GM12878 (cell line): Measurements from ENCODE around the gene CSNK1G3. TPM values are rescaled to one million over a fixed set of nuclear protein-coding genes. Genes with fewer than 3 reads are reported as not detected.

Source experiments
- ATAC-seq: fragments of 200-7000 bp; cut with Tn5 transposase; 3 replicates; pipeline ENCODE4 v1.9.1; 2020; ENCODE audit warnings: mild to moderate bottlenecking, moderate library complexity
- BruUV-seq: library from RNA; stranded (reverse); fragments of 400-500 nt; replicated peaks from 2 replicates; lab custom pipeline; 2021; lab: Mats Ljungman, UMichigan
- CTCF ChIA-PET: fragments of 300-600 bp; sonication (Branson Sonifier 250); formaldehyde crosslinking; extraction: SDS; loops from one replicate; lab custom pipeline; 2021; ENCODE audit warnings: inconsistent platforms; lab: Yijun Ruan, JAX
- POLR2A ChIA-PET: fragments of 350-600 bp; formaldehyde crosslinking; extraction: SDS; loops from one replicate; lab custom pipeline; 2021; ENCODE audit warnings: inconsistent platforms; lab: Charles Lee
- RAD21 ChIA-PET: fragments of 300-600 bp; sonication (Branson Sonifier 250); formaldehyde crosslinking; loops from one replicate; lab custom pipeline; 2023; ENCODE audit warnings: antibody characterized with exemption; ENCODE audit not compliant: unreplicated experiment; lab: Charles Lee
- SMC1A ChIA-PET: fragments of 300-600 bp; sonication (Branson Sonifier 250); formaldehyde crosslinking; loops from one replicate; lab custom pipeline; 2023; ENCODE audit not compliant: unreplicated experiment, uncharacterized antibody; lab: Charles Lee
- DNase-seq: peaks from one replicate; pipeline ENCODE4 v3.0.0-alpha.2; 2011; ENCODE audit warnings: low read depth, low spot score
- FAIRE-seq: peaks from 3 replicates; lab custom pipeline; 2011; peaks lifted over from hg19 to GRCh38; lab: Jason Lieb, UNC
- H2AFZ ChIP-seq: 2 replicates; pipeline ENCODE4 v1.6.0; 2011; ENCODE audit warnings: low read depth, low read length, control low read depth; ENCODE audit not compliant: control insufficient read depth
- H3K27ac ChIP-seq: 2 replicates; pipeline ENCODE4 v1.5.1; 2011; ENCODE audit warnings: control low read depth; ENCODE audit not compliant: control insufficient read depth, insufficient read depth
- H3K27me3 ChIP-seq, 2 experiments: replicated peaks in 1 of 2; 2 replicates each; pipeline versions ENCODE4 v1.6.0 to v1.6.1; 2011; ENCODE audit warnings: low read length in 1 of 2; ENCODE audit not compliant: control insufficient read depth in 2 of 2, insufficient read depth in 2 of 2
- H3K36me3 ChIP-seq, 2 experiments: 2 replicates each; pipeline ENCODE4 v1.5.1; 2011; ENCODE audit warnings: low read length in 1 of 2; ENCODE audit not compliant: control insufficient read depth in 2 of 2, insufficient read depth in 2 of 2
- H3K4me1 ChIP-seq: 2 replicates; pipeline ENCODE4 v1.6.1; 2011; ENCODE audit warnings: mild to moderate bottlenecking, low read length, moderate library complexity, mixed read lengths; ENCODE audit not compliant: control insufficient read depth, insufficient read depth
- H3K4me2 ChIP-seq: 2 replicates; pipeline ENCODE4 v1.6.0; 2011; ENCODE audit warnings: control low read depth; ENCODE audit not compliant: control insufficient read depth, insufficient read depth
- H3K4me3 ChIP-seq: fragments of 200-600 bp; sonication (generic); 2 replicates; pipeline ENCODE4 v1.5.1; 2016
- H3K79me2 ChIP-seq: 2 replicates; pipeline ENCODE4 v1.6.0; 2011; ENCODE audit warnings: low read length; ENCODE audit not compliant: control insufficient read depth, insufficient read depth
- H3K9ac ChIP-seq: 2 replicates; pipeline ENCODE4 v1.8.0; 2011; ENCODE audit warnings: low read length, control low read depth, mixed read lengths; ENCODE audit not compliant: control insufficient read depth, insufficient read depth
- H3K9me3 ChIP-seq: replicated peaks from 3 replicates; pipeline ENCODE4 v1.5.1; 2011; ENCODE audit warnings: mild to moderate bottlenecking, low read length; ENCODE audit not compliant: control insufficient read depth, insufficient read depth
- H4K20me1 ChIP-seq: 2 replicates; pipeline ENCODE4 v1.6.0; 2011; ENCODE audit not compliant: control insufficient read depth, insufficient read depth
- BACH1 ChIP-seq: fragments of 450-650 bp; IDR thresholded peaks from 2 replicates; pipeline ENCODE4 v1.6.1; 2017; ENCODE audit warnings: mild to moderate bottlenecking, borderline replicate concordance
- BCL11A ChIP-seq: IDR thresholded peaks from 2 replicates; pipeline ENCODE4 v1.6.1; 2011; ENCODE audit warnings: low read depth, low read length
- BHLHE40 ChIP-seq, 2 experiments: fragments of 450-650 bp in 1 of 2; IDR thresholded peaks; 2 replicates each; pipeline ENCODE4 v1.6.1; 2011 to 2017; ENCODE audit warnings: low read depth in 2 of 2, borderline replicate concordance in 1 of 2, improper control_type of control experiment in 1 of 2, low read length in 1 of 2, mild to moderate bottlenecking in 1 of 2
- BMI1 ChIP-seq: fragments of 450-650 bp; IDR thresholded peaks from 2 replicates; pipeline ENCODE4 v1.6.1; 2016; ENCODE audit warnings: mild to moderate bottlenecking, moderate library complexity, borderline replicate concordance
- HCFC1 ChIP-seq: fragments of 150-350 bp; IDR thresholded peaks from 2 replicates; pipeline ENCODE4 v1.6.1; 2014; ENCODE audit warnings: low read length
- MEF2A ChIP-seq: IDR thresholded peaks from 2 replicates; pipeline ENCODE4 v1.6.1; 2011; ENCODE audit warnings: low read depth, mild to moderate bottlenecking, low read length, moderate library complexity; ENCODE audit not compliant: insufficient read depth
- PML ChIP-seq: IDR thresholded peaks from 2 replicates; pipeline ENCODE4 v1.6.1; 2012; ENCODE audit warnings: low read length, inconsistent platforms
- RELA ChIP-seq: fragments of 450-650 bp; IDR thresholded peaks from 2 replicates; pipeline ENCODE4 v1.8.0; 2014; ENCODE audit warnings: borderline replicate concordance; ENCODE audit not compliant: partially characterized antibody
- SIN3A ChIP-seq: IDR thresholded peaks from 2 replicates; pipeline ENCODE4 v1.6.1; 2012; ENCODE audit warnings: low read depth, low read length, improper control_type of control experiment
- SP1 ChIP-seq: IDR thresholded peaks from one replicate; pipeline ENCODE4 v1.6.1; 2011; ENCODE audit warnings: low read depth, low read length
- TBL1XR1 ChIP-seq: IDR thresholded peaks from 2 replicates; pipeline ENCODE4 v1.6.1; 2012; ENCODE audit warnings: low read depth, low read length, improper control_type of control experiment
- ZZZ3 ChIP-seq: IDR thresholded peaks from 2 replicates; pipeline ENCODE4 v1.6.1; 2011; ENCODE audit warnings: low read depth; ENCODE audit not compliant: control insufficient read depth, insufficient read length
- WGBS: methylation state at CpG from one replicate; pipeline ENCODE4 v1.1.6; 2016; ENCODE audit warnings: low lambda C conversion rate; ENCODE audit not compliant: insufficient replicate concordance, insufficient coverage; ENCODE audit errors: missing lambda C conversion rate; 5-methylcytosine and 5-hydroxymethylcytosine counted together
- in situ Hi-C: fragments of 300-500 bp; cut with MboI; formaldehyde crosslinking; loops from 9 replicates; pipeline ENCODE4 v1.14.3; 2018; ENCODE audit warnings: mixed read lengths
- intact Hi-C: fragments of 100-400 bp; cut with micrococcal nuclease; formaldehyde crosslinking; loops from one replicate; pipeline ENCODE4 v1.14.2; 2022; ENCODE audit not compliant: unreplicated experiment
- polyA plus RNA-seq, 11 experiments: library from polyadenylated mRNA; depleted of rRNA in 4 of 11; unstranded in 6 of 11; stranded (reverse) in 5 of 11; fragments of >200 nt; fragmentation: Nextera tagmentation in 4 of 11; fragmentation: Illumina TruSeq in 1 of 11; extraction: Ambion mirVana in 4 of 11; extraction: Trizol in 1 of 11; gene quantifications; 1 replicate in 1 of 11; 2 replicates in 10 of 11; pipeline versions ENCODE4 v1.2.1 to v1.2.3, GENCODE V29; 2011 to 2016; ENCODE audit warnings: inconsistent platforms in 2 of 11, missing spikeins in 2 of 11, low read depth in 1 of 11
- total RNA-seq, 4 experiments: library from RNA; depleted of rRNA in 3 of 4; stranded (reverse); fragments of >200 nt in 3 of 4; fragmentation: Illumina TruSeq in 1 of 4; extraction: Trizol in 1 of 4; gene quantifications; 2 replicates each; pipeline versions ENCODE4 v1.2.1 to v1.2.3, GENCODE V29; 2013 to 2021
- TF ChIP-seq, protein P1 (sequence below): fragments of 450-650 bp; IDR thresholded peaks from 2 replicates; pipeline ENCODE4 v1.6.1; 2017; ENCODE audit warnings: mild to moderate bottlenecking, low read depth, inconsistent platforms; ENCODE audit not compliant: poor library complexity, severe bottlenecking
- TF ChIP-seq, protein P2 (sequence below), 3 experiments: IDR thresholded peaks in 2 of 3; conservative IDR thresholded peaks in 1 of 3; 2 replicates each; pipeline ENCODE4 v1.5.1; 2011; ENCODE audit warnings: low read depth in 3 of 3, low read length in 3 of 3, mild to moderate bottlenecking in 3 of 3, control low read depth in 2 of 3, moderate library complexity in 2 of 3, inconsistent platforms in 1 of 3, mixed read lengths in 1 of 3; ENCODE audit not compliant: control insufficient read depth in 2 of 3, insufficient read depth in 1 of 3; ENCODE audit errors: extremely low read depth in 1 of 3

CSNK1G3 gene
- total and polyA plus RNA-seq, 10 of the 15 experiments (the other 5 are each of a cell fraction or from before 2014, with no cell fraction given) = 7.4 to 24.1 (median 17.9) TPM

DNA sequence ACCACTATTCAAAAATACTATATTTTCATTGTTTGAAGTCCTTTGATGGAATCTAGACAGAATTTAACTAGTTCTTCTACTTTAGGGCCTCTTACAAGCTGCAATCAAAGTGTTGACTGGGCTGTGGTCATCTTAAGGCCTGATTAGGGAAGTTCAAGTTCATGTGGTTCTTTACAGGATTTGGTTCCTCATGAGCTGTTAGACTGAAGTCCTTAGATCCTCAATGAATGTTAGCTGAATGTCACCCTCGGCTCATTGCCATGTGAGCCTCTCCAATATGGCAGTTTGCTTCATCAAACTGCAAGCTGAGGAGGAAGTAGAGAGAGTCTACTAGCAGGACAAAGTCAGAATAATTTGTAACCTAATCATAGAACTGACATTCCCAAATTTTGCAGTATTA lies 135.1 kb downstream of the CSNK1G3 start:
- BruUV-seq = no TSS peak
- SMC1A ChIA-PET = no interaction called here

DNA sequence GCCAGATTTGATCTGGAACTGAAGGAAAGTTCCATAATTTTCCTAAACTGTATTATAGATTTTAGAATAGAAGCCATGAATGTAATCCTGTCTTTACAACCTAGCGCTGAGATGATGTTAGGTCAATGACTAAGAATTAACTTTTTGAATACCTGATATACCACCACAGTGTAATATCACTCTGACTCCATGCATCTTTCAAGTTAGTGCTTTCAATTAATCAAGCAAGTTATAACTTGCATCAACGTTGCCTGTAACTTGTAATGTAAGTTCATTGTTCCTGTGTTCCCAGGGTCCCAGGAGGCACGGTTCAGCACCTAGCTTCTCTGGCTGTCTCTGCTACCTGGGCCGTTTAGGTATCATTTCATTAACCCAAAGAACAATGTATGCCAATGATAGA lies 139.3 kb downstream of the CSNK1G3 start:
- no peak overlapping the region for H2AFZ ChIP-seq
- H3K9ac ChIP-seq = no peak overlapping the region
- intact Hi-C loops (no loop called here), in situ Hi-C loops (loop anchor here (25.0 kb wide), 1 partner anchor 1061 kb away; no protein-coding TSS in a partner anchor)
- FAIRE-seq (no peak), DNase-seq (no peak), ATAC-seq (no peak)
- RAD21 ChIA-PET = interaction anchor here (0.5 kb wide), 1 partner anchor 20 kb away, joined by 3 read pairs; no protein-coding TSS in a partner anchor
- H3K9me3 ChIP-seq = no peaks in the 10 kb centered on the region
- WGBS = 29% methylated on average over 4 of the region's 4 CpGs
- no peak overlapping the region for H3K4me2 ChIP-seq
- H3K36me3 ChIP-seq = no peaks in the 10 kb centered on the region
- SMC1A ChIA-PET = interaction anchor here (1.0 kb wide), 1 partner anchor 17 kb away, joined by 3 read pairs; no protein-coding TSS in a partner anchor
- H4K20me1 ChIP-seq = no peaks in the 10 kb centered on the region
- H3K79me2 ChIP-seq = no peaks in the 10 kb centered on the region
- BruUV-seq = no TSS peak
- H3K27ac ChIP-seq = no peak overlapping the region
- POLR2A ChIA-PET = no interaction called here
- CTCF ChIA-PET = interaction anchor here (1.9 kb wide), 1 partner anchor 9 kb away, joined by 5 read pairs; no protein-coding TSS in a partner anchor
- H3K4me1 ChIP-seq = no peaks in the 10 kb centered on the region
- H3K27me3 ChIP-seq = no peaks in the 10 kb centered on the region; a peak in 1 of 4 replicates
- H3K4me3 ChIP-seq = no peak overlapping the region
- TF ChIP-seq MEF2A = no peak
- TF ChIP-seq BACH1 = no peak
- no peak for TF ChIP-seq BHLHE40 (IDR thresholded peaks at IDR 0.05; ENCODE audit: borderline replicate concordance in 1 of 2, low read depth in 2 of 2, low read length in 1 of 2)
- no peak for TF ChIP-seq RELA
- no peak for TF ChIP-seq TBL1XR1
- no peak for TF ChIP-seq ZZZ3
- TF ChIP-seq SP1 = no peak
- TF ChIP-seq, protein P1, sequence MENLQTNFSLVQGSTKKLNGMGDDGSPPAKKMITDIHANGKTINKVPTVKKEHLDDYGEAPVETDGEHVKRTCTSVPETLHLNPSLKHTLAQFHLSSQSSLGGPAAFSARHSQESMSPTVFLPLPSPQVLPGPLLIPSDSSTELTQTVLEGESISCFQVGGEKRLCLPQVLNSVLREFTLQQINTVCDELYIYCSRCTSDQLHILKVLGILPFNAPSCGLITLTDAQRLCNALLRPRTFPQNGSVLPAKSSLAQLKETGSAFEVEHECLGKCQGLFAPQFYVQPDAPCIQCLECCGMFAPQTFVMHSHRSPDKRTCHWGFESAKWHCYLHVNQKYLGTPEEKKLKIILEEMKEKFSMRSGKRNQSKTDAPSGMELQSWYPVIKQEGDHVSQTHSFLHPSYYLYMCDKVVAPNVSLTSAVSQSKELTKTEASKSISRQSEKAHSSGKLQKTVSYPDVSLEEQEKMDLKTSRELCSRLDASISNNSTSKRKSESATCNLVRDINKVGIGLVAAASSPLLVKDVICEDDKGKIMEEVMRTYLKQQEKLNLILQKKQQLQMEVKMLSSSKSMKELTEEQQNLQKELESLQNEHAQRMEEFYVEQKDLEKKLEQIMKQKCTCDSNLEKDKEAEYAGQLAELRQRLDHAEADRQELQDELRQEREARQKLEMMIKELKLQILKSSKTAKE = no peak
- TF ChIP-seq, protein P2, sequence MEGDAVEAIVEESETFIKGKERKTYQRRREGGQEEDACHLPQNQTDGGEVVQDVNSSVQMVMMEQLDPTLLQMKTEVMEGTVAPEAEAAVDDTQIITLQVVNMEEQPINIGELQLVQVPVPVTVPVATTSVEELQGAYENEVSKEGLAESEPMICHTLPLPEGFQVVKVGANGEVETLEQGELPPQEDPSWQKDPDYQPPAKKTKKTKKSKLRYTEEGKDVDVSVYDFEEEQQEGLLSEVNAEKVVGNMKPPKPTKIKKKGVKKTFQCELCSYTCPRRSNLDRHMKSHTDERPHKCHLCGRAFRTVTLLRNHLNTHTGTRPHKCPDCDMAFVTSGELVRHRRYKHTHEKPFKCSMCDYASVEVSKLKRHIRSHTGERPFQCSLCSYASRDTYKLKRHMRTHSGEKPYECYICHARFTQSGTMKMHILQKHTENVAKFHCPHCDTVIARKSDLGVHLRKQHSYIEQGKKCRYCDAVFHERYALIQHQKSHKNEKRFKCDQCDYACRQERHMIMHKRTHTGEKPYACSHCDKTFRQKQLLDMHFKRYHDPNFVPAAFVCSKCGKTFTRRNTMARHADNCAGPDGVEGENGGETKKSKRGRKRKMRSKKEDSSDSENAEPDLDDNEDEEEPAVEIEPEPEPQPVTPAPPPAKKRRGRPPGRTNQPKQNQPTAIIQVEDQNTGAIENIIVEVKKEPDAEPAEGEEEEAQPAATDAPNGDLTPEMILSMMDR (IDR thresholded peaks at IDR 0.05 in 2 of 3, conservative IDR thresholded peaks at IDR 0.05 in 1 of 3; ENCODE audit: control insufficient read depth in 2 of 3, extremely low read depth in 1 of 3, insufficient read depth in 1 of 3, low read depth in 3 of 3, low read length in 3 of 3) = no peak
- TF ChIP-seq BCL11A = no peak

More for the DNA sequence above, 135.1 kb downstream of the CSNK1G3 start:
- in situ Hi-C loops (no loop called here), intact Hi-C loops (no loop called here)
- H3K4me3 ChIP-seq = no peak overlapping the region
- no peak overlapping the region for H3K27ac ChIP-seq
- RAD21 ChIA-PET = no interaction called here
- H2AFZ ChIP-seq = no peak overlapping the region
- H3K79me2 ChIP-seq = no peaks in the 10 kb centered on the region
- CTCF ChIA-PET = no interaction called here
- no peak overlapping the region for H3K4me2 ChIP-seq
- H3K27me3 ChIP-seq = no peaks in the 10 kb centered on the region
- no peak for FAIRE-seq
- no peak overlapping the region for H3K9ac ChIP-seq
- POLR2A ChIA-PET = no interaction called here
- no peaks in the 10 kb centered on the region for H3K4me1 ChIP-seq
- H3K36me3 ChIP-seq = no peaks in the 10 kb centered on the region
- DNase-seq = no peak
- no peaks in the 10 kb centered on the region for H4K20me1 ChIP-seq
- TF ChIP-seq BMI1 = no peak
- no peak for TF ChIP-seq HCFC1
- TF ChIP-seq SIN3A = no peak
- TF ChIP-seq PML = no peak
- no peak for ATAC-seq
- no peaks in the 10 kb centered on the region for H3K9me3 ChIP-seq
- 0% methylated on average over 1 of the region's 1 CpG for WGBS
